Cardiac septum (tissue), 1 donor: ENCODE measurements around the gene SUCLG2. TPM values are rescaled to one million over a fixed set of nuclear protein-coding genes. Genes with fewer than 3 reads are reported as not detected.

ENCODE experiments used
- DNase-seq: peaks from one replicate; pipeline ENCODE4 v3.0.0-alpha.2; 2020; ENCODE audit warnings: low spot score
- intact Hi-C: fragments of 100-400 bp; cut with DNase I; formaldehyde crosslinking; loops from one replicate; pipeline ENCODE4 v1.14.0; 2022
- total RNA-seq: library from RNA; stranded (reverse); fragmentation: NEBNext Ultra II Directional; extraction: Animal tissue kit (Norgen Biotek cat#: 25700); gene quantifications from one replicate; pipeline ENCODE4 v1.2.1, GENCODE V29; 2021
- donor health status: DM: no; HTN: no; CAD: no.

The SUCLG2 gene
- total RNA-seq, 1 donor from 2014 or later: 62.5 TPM

GRCh38 chr3:67376416-67376815, 278.0 kb downstream of the SUCLG2 start:
- intact Hi-C loops: no loop called here
- DNase-seq: no peak

- no peak for DNase-seq
- intact Hi-C loops: no loop called here
These were observed 278.4 kb downstream of the SUCLG2 start for GRCh38 chr3:67375976-67376375.

GRCh38 chr3:67362686-67363085, 291.7 kb downstream of the SUCLG2 start:
- intact Hi-C loops: no loop called here
- DNase-seq: no peak

GRCh38 chr3:67361770-67362169, 292.6 kb downstream of the SUCLG2 start:
- intact Hi-C loops: no loop called here

GRCh38 chr3:67361323-67361722, 293.1 kb downstream of the SUCLG2 start:
- intact Hi-C loops: no loop called here
- no peak for DNase-seq

More at GRCh38 chr3:67361770-67362169, 292.6 kb downstream of the SUCLG2 start:
- DNase-seq: no peak

GRCh38 chr3:67357610-67358458, 296.6 kb downstream of the SUCLG2 start:
- no peak for DNase-seq
- intact Hi-C loops: no loop called here

GRCh38 chr3:67349551-67350174, 304.7 kb downstream of the SUCLG2 start:
- intact Hi-C loops: no loop called here
- DNase-seq: no peak

GRCh38 chr3:67346081-67346480, 308.3 kb downstream of the SUCLG2 start:
- intact Hi-C loops: no loop called here
- DNase-seq: no peak

- DNase-seq: no peak
- intact Hi-C loops: no loop called here
These were observed 318.6 kb downstream of the SUCLG2 start for GRCh38 chr3:67335813-67336212.

- intact Hi-C loops: no loop called here
- no peak for DNase-seq
These were observed 319.8 kb downstream of the SUCLG2 start for GRCh38 chr3:67334588-67334987.

GRCh38 chr3:67329358-67329757, 325.1 kb downstream of the SUCLG2 start:
- DNase-seq: no peak
- intact Hi-C loops: no loop called here

GRCh38 chr3:67327582-67327981, 326.8 kb downstream of the SUCLG2 start:
- no peak for DNase-seq

GRCh38 chr3:67325231-67325630, 329.2 kb downstream of the SUCLG2 start:
- intact Hi-C loops: no loop called here

More at GRCh38 chr3:67327582-67327981, 326.8 kb downstream of the SUCLG2 start:
- intact Hi-C loops: no loop called here

More at GRCh38 chr3:67325231-67325630, 329.2 kb downstream of the SUCLG2 start:
- DNase-seq: no peak
